PC-9 (cell line): Measurements from ENCODE around the gene RELB. TPM values are rescaled to one million over a fixed set of nuclear protein-coding genes. Genes with fewer than 3 reads are reported as not detected.

Source experiments
- BruUV-seq: library from RNA; stranded (reverse); fragments of 400-500 nt; replicated peaks from 2 replicates; lab custom pipeline; 2021; lab: Mats Ljungman, UMichigan
- CTCF ChIA-PET: fragments of 300-600 bp; sonication (Branson Sonifier 250); formaldehyde crosslinking; loops from one replicate; lab custom pipeline; 2022; ENCODE audit warnings: antibody characterized with exemption; lab: Charles Lee
- POLR2A ChIA-PET: fragments of 300-600 bp; sonication (Branson Sonifier 250); formaldehyde crosslinking; loops from one replicate; lab custom pipeline; 2022; ENCODE audit warnings: antibody characterized with exemption; ENCODE audit not compliant: unreplicated experiment; lab: Charles Lee
- DNase-seq, 2 experiments: peaks; one replicate each; pipeline versions ENCODE4 v3.0.0 to v3.0.0-alpha.2; 2015 to 2022; ENCODE audit warnings: mixed read lengths in 1 of 2
- H2AFZ ChIP-seq: fragments of 200-600 bp; sonication (generic); 2 replicates; pipeline ENCODE4 v1.8.1; 2017; ENCODE audit warnings: antibody characterized with exemption
- H3F3A ChIP-seq: fragments of 200-600 bp; sonication (generic); 2 replicates; pipeline ENCODE4 v1.8.1; 2017; ENCODE audit warnings: antibody characterized with exemption, mild to moderate bottlenecking, low read depth; ENCODE audit not compliant: insufficient read depth
- H3K27ac ChIP-seq: fragments of 200-600 bp; sonication (generic); 2 replicates; pipeline ENCODE4 v1.6.1; 2016; ENCODE audit warnings: mixed run types
- H3K27me3 ChIP-seq: fragments of 200-600 bp; sonication (generic); 2 replicates; pipeline ENCODE4 v1.6.1; 2016; ENCODE audit warnings: low read depth, mixed run types; ENCODE audit not compliant: insufficient read depth
- H3K36me3 ChIP-seq: fragments of 200-600 bp; sonication (generic); 2 replicates; pipeline ENCODE4 v1.6.1; 2016; ENCODE audit warnings: low read depth, mixed run types
- H3K4me1 ChIP-seq: fragments of 200-600 bp; sonication (generic); replicated peaks from 2 replicates; pipeline ENCODE4 v1.6.1; 2016; ENCODE audit warnings: mixed run types; ENCODE audit not compliant: insufficient read depth
- H3K4me2 ChIP-seq: fragments of 200-600 bp; sonication (generic); 2 replicates; pipeline ENCODE4 v1.6.1; 2017; ENCODE audit warnings: mixed run types
- H3K4me3 ChIP-seq: fragments of 200-600 bp; sonication (generic); 2 replicates; pipeline ENCODE4 v1.6.1; 2016; ENCODE audit warnings: mixed run types
- H3K79me2 ChIP-seq: fragments of 200-600 bp; sonication (generic); 2 replicates; pipeline ENCODE4 v1.6.1; 2017; ENCODE audit warnings: low read depth, mixed run types
- H3K9me2 ChIP-seq: fragments of 200-600 bp; sonication (generic); 2 replicates; pipeline ENCODE4 v1.8.1; 2017; ENCODE audit warnings: mild to moderate bottlenecking; ENCODE audit not compliant: insufficient read depth
- H3K9me3 ChIP-seq: fragments of 200-600 bp; sonication (generic); 2 replicates; pipeline ENCODE4 v1.8.1; 2016; ENCODE audit warnings: low read depth; ENCODE audit not compliant: insufficient read depth
- H4K20me1 ChIP-seq: fragments of 200-600 bp; sonication (generic); 2 replicates; pipeline ENCODE4 v1.8.1; 2017; ENCODE audit not compliant: insufficient read depth
- CTCF ChIP-seq: fragments of 200-600 bp; sonication (generic); conservative IDR thresholded peaks from 2 replicates; pipeline ENCODE4 v1.6.1; 2017; ENCODE audit warnings: mixed run types, antibody characterized with exemption, mild to moderate bottlenecking, moderate library complexity
- EZH2 ChIP-seq: fragments of 200-600 bp; sonication (generic); IDR thresholded peaks from 2 replicates; pipeline ENCODE4 v1.8.0; 2017; ENCODE audit warnings: antibody characterized with exemption, low read depth
- intact Hi-C: fragments of 100-400 bp; cut with micrococcal nuclease; formaldehyde crosslinking; loops from one replicate; pipeline ENCODE4 v1.10.0; 2022; ENCODE audit not compliant: unreplicated experiment
- total RNA-seq: library from RNA; stranded (reverse); gene quantifications from 2 replicates; pipeline ENCODE4 v1.2.3, GENCODE V29; 2021

Gene RELB
- total RNA-seq, 1 experiment from 2014 or later, result 5.8 TPM

GRCh38 chr19:44986389-44986788 is 14.9 kb upstream of the RELB start:
- BruUV-seq, result no TSS peak
- intact Hi-C loops, result no loop called here
- CTCF ChIA-PET, result no interaction called here

GRCh38 chr19:44987148-44987675 is 14.1 kb upstream of the RELB start:
- Histone ChIP-seq H3K9me2 (no peaks in the 10 kb centered on the region), H3K9me3 (no peaks in the 10 kb centered on the region), H3K4me1 (no peaks in the 10 kb centered on the region), H2AFZ (no peak overlapping the region), H3K4me2 (no peak overlapping the region), H3K79me2 (no peaks in the 10 kb centered on the region), H3K27me3 (no peaks in the 10 kb centered on the region), H3K27ac (no peak overlapping the region), H4K20me1 (peaks cover 4% of the 10 kb centered on the region), H3F3A (peaks cover 6% of the 10 kb centered on the region; the same call in 1 of the 2 replicates), H3K36me3 (peaks cover 24% of the 10 kb centered on the region; the same call in 1 of the 2 replicates), H3K4me3 (no peak overlapping the region)
- DNase-seq, result no peak
- ChIA-PET CTCF (no interaction called here), POLR2A (interaction anchor here (0.6 kb wide), 1 partner anchor 427 kb away, joined by 4 read pairs; no protein-coding TSS in a partner anchor)
- BruUV-seq, result no TSS peak
- TF ChIP-seq EZH2 (no peak), CTCF (no peak)
- intact Hi-C loops, result no loop called here

More at GRCh38 chr19:44986389-44986788, 14.9 kb upstream of the RELB start:
- POLR2A ChIA-PET, result interaction anchor here (0.6 kb wide), 1 partner anchor 428 kb away, joined by 4 read pairs; no protein-coding TSS in a partner anchor
- Histone ChIP-seq H3K27ac (no peak overlapping the region), H3K9me3 (no peaks in the 10 kb centered on the region), H3F3A (peaks cover 6% of the 10 kb centered on the region; the same call in 1 of the 2 replicates), H3K27me3 (no peaks in the 10 kb centered on the region), H3K9me2 (no peaks in the 10 kb centered on the region), H3K4me3 (no peak overlapping the region), H2AFZ (no peak overlapping the region), H3K79me2 (no peaks in the 10 kb centered on the region), H3K4me1 (no peaks in the 10 kb centered on the region), H3K36me3 (peaks cover 24% of the 10 kb centered on the region; the same call in 1 of the 2 replicates), H4K20me1 (peaks cover 7% of the 10 kb centered on the region), H3K4me2 (no peak overlapping the region)
- TF ChIP-seq CTCF (no peak), EZH2 (no peak)
- DNase-seq, result no peak

- ChIA-PET POLR2A (no interaction called here), CTCF (interaction anchor here (0.5 to 0.6 kb wide), 2 partner anchors 95 to 164 kb away, joined by 3 to 5 read pairs; no protein-coding TSS in a partner anchor)
- H4K20me1 ChIP-seq, result peaks cover 4% of the 10 kb centered on the region
- H2AFZ ChIP-seq, result no peak overlapping the region
- H3K27me3 ChIP-seq, result no peaks in the 10 kb centered on the region
- no peak for TF ChIP-seq CTCF
- no peak for TF ChIP-seq EZH2
- DNase-seq, result no peak
- peaks cover 6% of the 10 kb centered on the region; the same call in 1 of the 2 replicates for H3F3A ChIP-seq
- BruUV-seq, result no TSS peak
- no peak overlapping the region for H3K27ac ChIP-seq
- no peaks in the 10 kb centered on the region for H3K9me3 ChIP-seq
- H3K4me2 ChIP-seq, result no peak overlapping the region
- H3K4me1 ChIP-seq, result no peaks in the 10 kb centered on the region
- intact Hi-C loops, result loop anchor here (2.0 kb wide), 1 partner anchor 71 kb away; no protein-coding TSS in a partner anchor
- peaks cover 16% of the 10 kb centered on the region; the same call in 1 of the 2 replicates for H3K36me3 ChIP-seq
- H3K9me2 ChIP-seq, result no peaks in the 10 kb centered on the region
- no peaks in the 10 kb centered on the region for H3K79me2 ChIP-seq
- H3K4me3 ChIP-seq, result no peak overlapping the region
These were observed 13.0 kb upstream of the RELB start for GRCh38 chr19:44988273-44988672.
